ENCODE data around the gene MYADM.
"Not testable (repeated sequence)": the region's sequence is repeated elsewhere in the genome, so short reads cannot be mapped to it uniquely, and the experiment has no call there.

DNA sequence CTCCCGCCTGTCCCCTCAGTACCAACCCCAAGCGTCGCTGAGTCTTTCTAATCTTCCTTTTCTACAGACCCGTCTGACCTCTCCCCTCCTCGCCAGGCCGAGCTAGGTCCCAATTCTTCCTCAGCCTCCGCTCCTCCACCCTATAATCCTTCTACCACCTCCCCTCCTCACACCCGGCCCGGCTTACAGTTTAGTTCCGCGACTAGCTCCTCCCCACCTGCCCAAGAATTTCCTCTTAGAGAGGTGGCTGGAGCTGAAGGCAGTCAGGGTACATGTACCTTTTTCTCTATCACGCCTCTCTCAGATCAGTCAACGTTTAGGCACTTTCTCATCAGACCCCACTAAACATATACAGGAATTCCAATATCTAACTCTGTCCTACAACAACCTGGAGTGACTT, 34.8 kb upstream of the MYADM start:
- not testable (repeated sequence) for TF ChIP-seq ZNF12 (CRISPR knock-in tag; IDR thresholded peaks at IDR 0.05); ZZZ3 (CRISPR knock-in tag; IDR thresholded peaks at IDR 0.05; ENCODE audit: borderline replicate concordance); FOXK1 (CRISPR knock-in tag; IDR thresholded peaks at IDR 0.05; ENCODE audit: borderline replicate concordance, low read depth); YEATS2 (CRISPR knock-in tag; IDR thresholded peaks at IDR 0.05; ENCODE audit: borderline replicate concordance)
- TF ChIP-seq, protein P1, sequence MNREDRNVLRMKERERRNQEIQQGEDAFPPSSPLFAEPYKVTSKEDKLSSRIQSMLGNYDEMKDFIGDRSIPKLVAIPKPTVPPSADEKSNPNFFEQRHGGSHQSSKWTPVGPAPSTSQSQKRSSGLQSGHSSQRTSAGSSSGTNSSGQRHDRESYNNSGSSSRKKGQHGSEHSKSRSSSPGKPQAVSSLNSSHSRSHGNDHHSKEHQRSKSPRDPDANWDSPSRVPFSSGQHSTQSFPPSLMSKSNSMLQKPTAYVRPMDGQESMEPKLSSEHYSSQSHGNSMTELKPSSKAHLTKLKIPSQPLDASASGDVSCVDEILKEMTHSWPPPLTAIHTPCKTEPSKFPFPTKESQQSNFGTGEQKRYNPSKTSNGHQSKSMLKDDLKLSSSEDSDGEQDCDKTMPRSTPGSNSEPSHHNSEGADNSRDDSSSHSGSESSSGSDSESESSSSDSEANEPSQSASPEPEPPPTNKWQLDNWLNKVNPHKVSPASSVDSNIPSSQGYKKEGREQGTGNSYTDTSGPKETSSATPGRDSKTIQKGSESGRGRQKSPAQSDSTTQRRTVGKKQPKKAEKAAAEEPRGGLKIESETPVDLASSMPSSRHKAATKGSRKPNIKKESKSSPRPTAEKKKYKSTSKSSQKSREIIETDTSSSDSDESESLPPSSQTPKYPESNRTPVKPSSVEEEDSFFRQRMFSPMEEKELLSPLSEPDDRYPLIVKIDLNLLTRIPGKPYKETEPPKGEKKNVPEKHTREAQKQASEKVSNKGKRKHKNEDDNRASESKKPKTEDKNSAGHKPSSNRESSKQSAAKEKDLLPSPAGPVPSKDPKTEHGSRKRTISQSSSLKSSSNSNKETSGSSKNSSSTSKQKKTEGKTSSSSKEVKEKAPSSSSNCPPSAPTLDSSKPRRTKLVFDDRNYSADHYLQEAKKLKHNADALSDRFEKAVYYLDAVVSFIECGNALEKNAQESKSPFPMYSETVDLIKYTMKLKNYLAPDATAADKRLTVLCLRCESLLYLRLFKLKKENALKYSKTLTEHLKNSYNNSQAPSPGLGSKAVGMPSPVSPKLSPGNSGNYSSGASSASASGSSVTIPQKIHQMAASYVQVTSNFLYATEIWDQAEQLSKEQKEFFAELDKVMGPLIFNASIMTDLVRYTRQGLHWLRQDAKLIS (CRISPR knock-in tag; IDR thresholded peaks at IDR 0.05), result not testable (repeated sequence)
- TF ChIP-seq, protein P2, sequence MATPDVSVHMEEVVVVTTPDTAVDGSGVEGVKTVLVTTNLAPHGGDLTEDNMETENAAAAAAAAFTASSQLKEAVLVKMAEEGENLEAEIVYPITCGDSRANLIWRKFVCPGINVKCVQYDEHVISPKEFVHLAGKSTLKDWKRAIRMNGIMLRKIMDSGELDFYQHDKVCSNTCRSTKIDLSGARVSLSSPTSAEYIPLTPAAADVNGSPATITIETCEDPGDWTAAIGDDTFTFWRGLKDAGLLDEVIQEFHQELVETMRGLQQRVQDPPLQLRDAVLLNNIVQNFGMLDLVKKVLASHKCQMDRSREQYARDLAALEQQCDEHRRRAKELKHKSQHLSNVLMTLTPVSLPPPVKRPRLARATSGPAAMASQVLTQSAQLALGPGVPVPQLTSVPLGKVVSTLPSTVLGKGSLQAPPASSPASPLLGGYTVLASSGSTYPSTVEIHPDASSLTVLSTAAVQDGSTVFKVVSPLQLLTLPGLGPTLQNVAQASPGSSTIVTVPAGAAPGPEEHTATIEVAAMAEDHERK (CRISPR knock-in tag; IDR thresholded peaks at IDR 0.05; ENCODE audit: low read depth), result not testable (repeated sequence)
- TF ChIP-seq, protein P3, sequence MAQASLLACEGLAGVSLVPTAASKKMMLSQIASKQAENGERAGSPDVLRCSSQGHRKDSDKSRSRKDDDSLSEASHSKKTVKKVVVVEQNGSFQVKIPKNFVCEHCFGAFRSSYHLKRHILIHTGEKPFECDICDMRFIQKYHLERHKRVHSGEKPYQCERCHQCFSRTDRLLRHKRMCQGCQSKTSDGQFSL (CRISPR knock-in tag; IDR thresholded peaks at IDR 0.05), result not testable (repeated sequence)
- TF ChIP-seq, protein P4, sequence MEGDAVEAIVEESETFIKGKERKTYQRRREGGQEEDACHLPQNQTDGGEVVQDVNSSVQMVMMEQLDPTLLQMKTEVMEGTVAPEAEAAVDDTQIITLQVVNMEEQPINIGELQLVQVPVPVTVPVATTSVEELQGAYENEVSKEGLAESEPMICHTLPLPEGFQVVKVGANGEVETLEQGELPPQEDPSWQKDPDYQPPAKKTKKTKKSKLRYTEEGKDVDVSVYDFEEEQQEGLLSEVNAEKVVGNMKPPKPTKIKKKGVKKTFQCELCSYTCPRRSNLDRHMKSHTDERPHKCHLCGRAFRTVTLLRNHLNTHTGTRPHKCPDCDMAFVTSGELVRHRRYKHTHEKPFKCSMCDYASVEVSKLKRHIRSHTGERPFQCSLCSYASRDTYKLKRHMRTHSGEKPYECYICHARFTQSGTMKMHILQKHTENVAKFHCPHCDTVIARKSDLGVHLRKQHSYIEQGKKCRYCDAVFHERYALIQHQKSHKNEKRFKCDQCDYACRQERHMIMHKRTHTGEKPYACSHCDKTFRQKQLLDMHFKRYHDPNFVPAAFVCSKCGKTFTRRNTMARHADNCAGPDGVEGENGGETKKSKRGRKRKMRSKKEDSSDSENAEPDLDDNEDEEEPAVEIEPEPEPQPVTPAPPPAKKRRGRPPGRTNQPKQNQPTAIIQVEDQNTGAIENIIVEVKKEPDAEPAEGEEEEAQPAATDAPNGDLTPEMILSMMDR (CRISPR knock-in tag; IDR thresholded peaks at IDR 0.05), result not testable (repeated sequence)

Data from HepG2 (cell line).